Neural crest cell (in vitro differentiated cells): ENCODE results near the gene KREMEN1. TPM values are rescaled to one million over a fixed set of nuclear protein-coding genes. Genes with fewer than 3 reads are reported as not detected.

ENCODE experiments used
- DNase-seq: peaks from one replicate; pipeline ENCODE4 v3.0.0; 2021; ENCODE audit warnings: low read depth, mixed read lengths, low spot score
- H3K27ac Mint-ChIP-seq: one replicate; pipeline ENCODE4 v1.8.0; 2021; ENCODE audit warnings: mild to moderate bottlenecking, mixed read lengths; ENCODE audit not compliant: unreplicated experiment
- H3K27me3 Mint-ChIP-seq: 2 replicates; pipeline ENCODE4 v1.8.0; 2021; ENCODE audit warnings: low read depth, mild to moderate bottlenecking, mixed read lengths
- H3K36me3 Mint-ChIP-seq: 2 replicates; pipeline ENCODE4 v1.8.0; 2021; ENCODE audit warnings: low read depth, mild to moderate bottlenecking, mixed read lengths
- H3K4me1 Mint-ChIP-seq: 2 replicates; pipeline ENCODE4 v1.8.0; 2021; ENCODE audit warnings: mixed read lengths
- H3K4me3 Mint-ChIP-seq: one replicate; pipeline ENCODE4 v1.8.0; 2021; ENCODE audit warnings: mild to moderate bottlenecking, mixed read lengths
- H3K9me3 Mint-ChIP-seq: 2 replicates; pipeline ENCODE4 v1.8.0; 2021; ENCODE audit warnings: mixed read lengths
- CTCF ChIP-seq: fragments of 200-600 bp; sonication (generic); conservative IDR thresholded peaks from 2 replicates; pipeline ENCODE4 v1.5.0; 2021; ENCODE audit warnings: antibody characterized with exemption, mild to moderate bottlenecking
- total RNA-seq: library from RNA; stranded (reverse); gene quantifications from 2 replicates; pipeline ENCODE4 v1.2.1, GENCODE V29; 2021

KREMEN1 gene
- total RNA-seq, 1 donor from 2014 or later = 3.9 TPM

- DNase-seq = no peak
- Mint-ChIP-seq H3K9me3 (no peaks in the 10 kb centered on the region), H3K27ac (no peak overlapping the region), H3K36me3 (no peaks in the 10 kb centered on the region), H3K4me3 (peak overlapping the region; percentile 77), H3K4me1 (peaks cover 58% of the 10 kb centered on the region), H3K27me3 (no peaks in the 10 kb centered on the region)
- TF ChIP-seq CTCF = no peak
These were observed 42.7 kb upstream of the KREMEN1 start for GRCh38 chr22:29030016-29030617.

GRCh38 chr22:29030618-29031226 is 42.1 kb upstream of the KREMEN1 start:
- Mint-ChIP-seq H3K27me3 (no peaks in the 10 kb centered on the region), H3K4me3 (peak overlapping the region; percentile 77)

GRCh38 chr22:29031227-29032011 is 41.4 kb upstream of the KREMEN1 start:
- peak; percentile 47 for TF ChIP-seq CTCF
- DNase-seq = no peak
- Mint-ChIP-seq H3K27me3 (no peaks in the 10 kb centered on the region), H3K9me3 (no peaks in the 10 kb centered on the region), H3K36me3 (no peaks in the 10 kb centered on the region), H3K4me3 (peak overlapping the region; percentile 69), H3K27ac (peak overlapping the region; percentile 82), H3K4me1 (peaks cover 58% of the 10 kb centered on the region)

More at GRCh38 chr22:29030618-29031226, 42.1 kb upstream of the KREMEN1 start:
- DNase-seq = peak; percentile 37
- Mint-ChIP-seq H3K4me1 (peaks cover 58% of the 10 kb centered on the region), H3K27ac (no peak overlapping the region), H3K36me3 (no peaks in the 10 kb centered on the region), H3K9me3 (no peaks in the 10 kb centered on the region)
- no peak for TF ChIP-seq CTCF

- no peak for TF ChIP-seq CTCF
- Mint-ChIP-seq H3K4me3 (no peak overlapping the region), H3K4me1 (peaks cover 58% of the 10 kb centered on the region), H3K27me3 (no peaks in the 10 kb centered on the region), H3K9me3 (no peaks in the 10 kb centered on the region), H3K27ac (peak overlapping the region; percentile 7), H3K36me3 (no peaks in the 10 kb centered on the region)
- DNase-seq = no peak
These were observed 40.8 kb upstream of the KREMEN1 start for GRCh38 chr22:29032014-29032475.

GRCh38 chr22:29032584-29032983 is 40.3 kb upstream of the KREMEN1 start:
- Mint-ChIP-seq H3K9me3 (no peaks in the 10 kb centered on the region), H3K27ac (peak overlapping the region; percentile 78), H3K36me3 (no peaks in the 10 kb centered on the region), H3K4me1 (peaks cover 58% of the 10 kb centered on the region), H3K27me3 (no peaks in the 10 kb centered on the region), H3K4me3 (no peak overlapping the region)
- DNase-seq = no peak
- no peak for TF ChIP-seq CTCF
